IgD-negative memory B cell (primary cell): ENCODE data around the gene ZSWIM5. TPM values are rescaled to one million over a fixed set of nuclear protein-coding genes. Genes with fewer than 3 reads are reported as not detected.
"Not testable (repeated sequence)": the region's sequence is repeated elsewhere in the genome, so short reads cannot be mapped to it uniquely, and the experiment has no call there.

Experiments
- H3K27ac Mint-ChIP-seq, 3 donors: one replicate each; pipeline ENCODE4 v1.8.0; 2020 to 2022; ENCODE audit warnings: mild to moderate bottlenecking in 3 of 3, mixed read lengths in 3 of 3, moderate library complexity in 1 of 3
- H3K27me3 Mint-ChIP-seq: one replicate; pipeline ENCODE4 v1.8.0; 2021; ENCODE audit warnings: mixed read lengths
- H3K36me3 Mint-ChIP-seq: one replicate; pipeline ENCODE4 v1.8.0; 2020; ENCODE audit warnings: mild to moderate bottlenecking, mixed read lengths
- H3K4me1 Mint-ChIP-seq, 3 donors: one replicate each; pipeline ENCODE4 v1.8.0; 2020 to 2022; ENCODE audit warnings: mixed read lengths in 3 of 3, mild to moderate bottlenecking in 1 of 3
- H3K4me3 Mint-ChIP-seq, 4 donors: one replicate each; pipeline ENCODE4 v1.8.0; 2020 to 2022; ENCODE audit warnings: mild to moderate bottlenecking in 4 of 4, mixed read lengths in 4 of 4, moderate library complexity in 3 of 4
- H3K9me3 Mint-ChIP-seq, 3 donors: one replicate each; pipeline ENCODE4 v1.8.0; 2020 to 2021; ENCODE audit warnings: mixed read lengths in 3 of 3, mild to moderate bottlenecking in 1 of 3
- polyA plus RNA-seq: library from polyadenylated mRNA; unstranded; fragments of 300-500 nt; fragmentation: Illumina TruSeq; gene quantifications from one replicate; pipeline ENCODE4 v1.2.3, GENCODE V29; 2021

The ZSWIM5 gene
- polyA plus RNA-seq: 0.14 TPM

GRCh38 chr1:45205910-45206721 lies at the start of gene ZSWIM5:
TSS of gene ZSWIM5 (minus strand) at chr1:45206605. CDS start at chr1:45206350, 255 bp downstream.
- Mint-ChIP-seq H3K4me1 (peaks cover 10 to 20% (median 17%) of the 10 kb centered on the region in 3 donors), H3K4me3 (peak within 1 kb of the TSS; percentile 97 to 98 (median 98)), H3K9me3 (peaks cover 0 to 2% (median 0%) of the 10 kb centered on the region in 3 donors), H3K27ac (peak within 1 kb of the TSS; percentile 5 to 95 (median 19)), H3K27me3 (peaks cover 10% of the 10 kb centered on the region), H3K36me3 (no peaks in the 10 kb centered on the region)

GRCh38 chr1:45254490-45254889 lies 48.1 kb upstream of the ZSWIM5 start:
- Mint-ChIP-seq H3K4me1 (no peaks in the 10 kb centered on the region), H3K9me3 (peaks cover 9 to 13% (median 11%) of the 10 kb centered on the region in 3 donors), H3K4me3 (no peak overlapping the region), H3K27me3 (peaks cover 11% of the 10 kb centered on the region), H3K36me3 (peaks cover 2% of the 10 kb centered on the region), H3K27ac (no peak overlapping the region)

- peaks cover 0 to 10% (median 6%) of the 10 kb centered on the region in 3 donors for H3K9me3 Mint-ChIP-seq
- peaks cover 11% of the 10 kb centered on the region for H3K27me3 Mint-ChIP-seq
- H3K4me1 Mint-ChIP-seq: no peaks in the 10 kb centered on the region
- no peak overlapping the region for H3K27ac Mint-ChIP-seq
- H3K36me3 Mint-ChIP-seq: peaks cover 2% of the 10 kb centered on the region
- no peak overlapping the region for H3K4me3 Mint-ChIP-seq
Measured at GRCh38 chr1:45250544-45250943, 44.1 kb upstream of the ZSWIM5 start.

- not testable (repeated sequence) for H3K4me1 Mint-ChIP-seq, H3K9me3 Mint-ChIP-seq, H3K27me3 Mint-ChIP-seq, H3K4me3 Mint-ChIP-seq, H3K36me3 Mint-ChIP-seq
- H3K27ac Mint-ChIP-seq: peak overlapping the region in 1 of 3 donors; percentile 13
Measured at GRCh38 chr1:45248004-45248403, 41.6 kb upstream of the ZSWIM5 start.

- Mint-ChIP-seq H3K27ac (no peak overlapping the region), H3K4me3 (no peak overlapping the region), H3K36me3 (peaks cover 2% of the 10 kb centered on the region), H3K9me3 (peaks cover 4 to 16% (median 10%) of the 10 kb centered on the region in 3 donors), H3K27me3 (peaks cover 5% of the 10 kb centered on the region), H3K4me1 (no peaks in the 10 kb centered on the region)
Measured at GRCh38 chr1:45246760-45247159, 40.4 kb upstream of the ZSWIM5 start.

- not testable (repeated sequence) for H3K27ac Mint-ChIP-seq
Measured at GRCh38 chr1:45246359-45246758, 40.0 kb upstream of the ZSWIM5 start.

GRCh38 chr1:45244660-45245059 lies 38.3 kb upstream of the ZSWIM5 start:
- Mint-ChIP-seq H3K27ac (no peak overlapping the region), H3K4me1 (no peaks in the 10 kb centered on the region), H3K4me3 (no peak overlapping the region), H3K27me3 (peaks cover 2% of the 10 kb centered on the region), H3K36me3 (peaks cover 2% of the 10 kb centered on the region), H3K9me3 (peaks cover 6 to 18% (median 11%) of the 10 kb centered on the region in 3 donors)

More at GRCh38 chr1:45246359-45246758, 40.0 kb upstream of the ZSWIM5 start:
- not testable (repeated sequence) for H3K27me3 Mint-ChIP-seq, H3K4me1 Mint-ChIP-seq, H3K4me3 Mint-ChIP-seq, H3K36me3 Mint-ChIP-seq
- H3K9me3 Mint-ChIP-seq: peaks cover 6 to 18% (median 11%) of the 10 kb centered on the region in 3 donors

- no peak overlapping the region for H3K27ac Mint-ChIP-seq
- peaks cover 2% of the 10 kb centered on the region for H3K27me3 Mint-ChIP-seq
- peaks cover 2% of the 10 kb centered on the region for H3K36me3 Mint-ChIP-seq
- no peaks in the 10 kb centered on the region for H3K4me1 Mint-ChIP-seq
- peaks cover 6 to 18% (median 11%) of the 10 kb centered on the region in 3 donors for H3K9me3 Mint-ChIP-seq
- H3K4me3 Mint-ChIP-seq: no peak overlapping the region
Measured at GRCh38 chr1:45243476-45244343, 37.3 kb upstream of the ZSWIM5 start.

- no peaks in the 10 kb centered on the region for H3K4me1 Mint-ChIP-seq
- peaks cover 4 to 17% (median 12%) of the 10 kb centered on the region in 3 donors for H3K9me3 Mint-ChIP-seq
- H3K4me3 Mint-ChIP-seq: no peak overlapping the region
- no peak overlapping the region for H3K27ac Mint-ChIP-seq
- peaks cover 1% of the 10 kb centered on the region for H3K36me3 Mint-ChIP-seq
- H3K27me3 Mint-ChIP-seq: no peaks in the 10 kb centered on the region
Measured at GRCh38 chr1:45238846-45239245, 32.4 kb upstream of the ZSWIM5 start.

- H3K4me3 Mint-ChIP-seq: no peak overlapping the region
- peaks cover 1% of the 10 kb centered on the region for H3K36me3 Mint-ChIP-seq
- no peaks in the 10 kb centered on the region for H3K4me1 Mint-ChIP-seq
- no peaks in the 10 kb centered on the region for H3K27me3 Mint-ChIP-seq
- H3K27ac Mint-ChIP-seq: no peak overlapping the region
- peaks cover 0 to 7% (median 5%) of the 10 kb centered on the region in 3 donors for H3K9me3 Mint-ChIP-seq
Measured at GRCh38 chr1:45236136-45236535, 29.7 kb upstream of the ZSWIM5 start.

GRCh38 chr1:45230537-45230936 lies 24.1 kb upstream of the ZSWIM5 start:
- no peak overlapping the region for H3K27ac Mint-ChIP-seq
- H3K27me3 Mint-ChIP-seq: peaks cover 3% of the 10 kb centered on the region
- peaks cover 0 to 4% (median 0%) of the 10 kb centered on the region in 3 donors for H3K9me3 Mint-ChIP-seq
- peaks cover 3% of the 10 kb centered on the region for H3K36me3 Mint-ChIP-seq
- H3K4me1 Mint-ChIP-seq: no peaks in the 10 kb centered on the region
- no peak overlapping the region for H3K4me3 Mint-ChIP-seq

GRCh38 chr1:45225598-45225997 lies 19.2 kb upstream of the ZSWIM5 start:
- Mint-ChIP-seq H3K4me1 (no peaks in the 10 kb centered on the region), H3K36me3 (peaks cover 2% of the 10 kb centered on the region), H3K27me3 (peaks cover 4% of the 10 kb centered on the region), H3K27ac (no peak overlapping the region), H3K9me3 (peaks cover 0 to 2% (median 0%) of the 10 kb centered on the region in 3 donors), H3K4me3 (no peak overlapping the region)

- not testable (repeated sequence) for H3K27ac Mint-ChIP-seq, H3K27me3 Mint-ChIP-seq, H3K4me3 Mint-ChIP-seq, H3K9me3 Mint-ChIP-seq, H3K4me1 Mint-ChIP-seq, H3K36me3 Mint-ChIP-seq
Measured at GRCh38 chr1:45223710-45224109, 17.3 kb upstream of the ZSWIM5 start.

GRCh38 chr1:45221716-45222115 lies 15.3 kb upstream of the ZSWIM5 start:
- no peak overlapping the region for H3K27ac Mint-ChIP-seq
- peaks cover 1% of the 10 kb centered on the region for H3K27me3 Mint-ChIP-seq
- no peaks in the 10 kb centered on the region for H3K36me3 Mint-ChIP-seq
- peaks cover 0 to 2% (median 0%) of the 10 kb centered on the region in 3 donors for H3K9me3 Mint-ChIP-seq
- H3K4me3 Mint-ChIP-seq: no peak overlapping the region
- no peaks in the 10 kb centered on the region for H3K4me1 Mint-ChIP-seq

- peaks cover 2% of the 10 kb centered on the region for H3K36me3 Mint-ChIP-seq
- peaks cover 10% of the 10 kb centered on the region for H3K27me3 Mint-ChIP-seq
- no peaks in the 10 kb centered on the region for H3K4me1 Mint-ChIP-seq
- H3K4me3 Mint-ChIP-seq: no peak overlapping the region
- peak overlapping the region in 1 of 3 donors; percentile 41 for H3K27ac Mint-ChIP-seq
- H3K9me3 Mint-ChIP-seq: no peaks in the 10 kb centered on the region
Measured at GRCh38 chr1:45216861-45217260, 10.5 kb upstream of the ZSWIM5 start.
